Measurements from ENCODE around the gene DCDC2C. TPM values are rescaled to one million over a fixed set of nuclear protein-coding genes. Genes with fewer than 3 reads are reported as not detected.

DCDC2C gene
- total and polyA plus RNA-seq, 4 donors = 0.73 to 1.6 (median 1.1) TPM

GRCh38 chr2:3681625-3682024 is 21.8 kb upstream of the DCDC2C start:
- no peak for DNase-seq (ENCODE audit: low read depth in 4 of 6, low spot score in 6 of 6)
- Histone ChIP-seq H3K4me1 (ENCODE audit: control insufficient read depth, insufficient read depth, low read length) (no peaks in the 10 kb centered on the region), H3K27me3 (ENCODE audit: control insufficient read depth, insufficient read depth, low read length) (no peaks in the 10 kb centered on the region), H3K9me3 (ENCODE audit: control insufficient read depth, insufficient read depth, low read length) (no peaks in the 10 kb centered on the region), H3K27ac (ENCODE audit: low read depth, low read length) (no peak overlapping the region), H3K4me3 (ENCODE audit: low read depth, low read length) (no peak overlapping the region), H3K36me3 (ENCODE audit: control insufficient read depth, insufficient read depth, low read length) (no peaks in the 10 kb centered on the region)
- 94% methylated on average over 3 of the region's 5 CpGs for WGBS (ENCODE audit: insufficient coverage)

GRCh38 chr2:3682811-3683210 is 20.6 kb upstream of the DCDC2C start:
- Histone ChIP-seq H3K4me1 (ENCODE audit: control insufficient read depth, insufficient read depth, low read length) (no peaks in the 10 kb centered on the region), H3K9me3 (ENCODE audit: control insufficient read depth, insufficient read depth, low read length) (no peaks in the 10 kb centered on the region), H3K27ac (ENCODE audit: low read depth, low read length) (no peak overlapping the region), H3K4me3 (ENCODE audit: low read depth, low read length) (no peak overlapping the region), H3K36me3 (ENCODE audit: control insufficient read depth, insufficient read depth, low read length) (no peaks in the 10 kb centered on the region), H3K27me3 (ENCODE audit: control insufficient read depth, insufficient read depth, low read length) (no peaks in the 10 kb centered on the region)
- DNase-seq (ENCODE audit: low read depth in 4 of 6, low spot score in 6 of 6) = no peak
- 75% methylated on average over 2 of the region's 6 CpGs for WGBS (ENCODE audit: insufficient coverage)

- no peak overlapping the region for H3K27ac ChIP-seq (ENCODE audit: low read depth, low read length)
- no peaks in the 10 kb centered on the region for H3K27me3 ChIP-seq (ENCODE audit: control insufficient read depth, insufficient read depth, low read length)
- no CpG with 5 or more reads among the region's 3 CpGs for WGBS (ENCODE audit: insufficient coverage)
- no peak for DNase-seq (ENCODE audit: low read depth in 4 of 6, low spot score in 6 of 6)
- no peak overlapping the region for H3K4me3 ChIP-seq (ENCODE audit: low read depth, low read length)
- no peaks in the 10 kb centered on the region for H3K36me3 ChIP-seq (ENCODE audit: control insufficient read depth, insufficient read depth, low read length)
- H3K4me1 ChIP-seq (ENCODE audit: control insufficient read depth, insufficient read depth, low read length) = no peaks in the 10 kb centered on the region
- H3K9me3 ChIP-seq (ENCODE audit: control insufficient read depth, insufficient read depth, low read length) = no peaks in the 10 kb centered on the region
Measured at GRCh38 chr2:3683748-3684454, 19.5 kb upstream of the DCDC2C start.

GRCh38 chr2:3689998-3690748 is 13.2 kb upstream of the DCDC2C start:
- no peak for DNase-seq (ENCODE audit: low read depth in 4 of 6, low spot score in 6 of 6)
- no peak overlapping the region for H3K27ac ChIP-seq (ENCODE audit: low read depth, low read length)
- H3K27me3 ChIP-seq (ENCODE audit: control insufficient read depth, insufficient read depth, low read length) = no peaks in the 10 kb centered on the region
- H3K4me3 ChIP-seq (ENCODE audit: low read depth, low read length) = no peak overlapping the region
- H3K36me3 ChIP-seq (ENCODE audit: control insufficient read depth, insufficient read depth, low read length) = no peaks in the 10 kb centered on the region
- no peaks in the 10 kb centered on the region for H3K9me3 ChIP-seq (ENCODE audit: control insufficient read depth, insufficient read depth, low read length)
- H3K4me1 ChIP-seq (ENCODE audit: control insufficient read depth, insufficient read depth, low read length) = no peaks in the 10 kb centered on the region

- Histone ChIP-seq H3K4me3 (ENCODE audit: low read depth, low read length) (no peak overlapping the region), H3K36me3 (ENCODE audit: control insufficient read depth, insufficient read depth, low read length) (no peaks in the 10 kb centered on the region), H3K27ac (ENCODE audit: low read depth, low read length) (no peak overlapping the region), H3K9me3 (ENCODE audit: control insufficient read depth, insufficient read depth, low read length) (no peaks in the 10 kb centered on the region), H3K4me1 (ENCODE audit: control insufficient read depth, insufficient read depth, low read length) (no peaks in the 10 kb centered on the region), H3K27me3 (ENCODE audit: control insufficient read depth, insufficient read depth, low read length) (no peaks in the 10 kb centered on the region)
- peak in 3 of 6 donors; percentile 26 to 78 (median 58) for DNase-seq (ENCODE audit: low read depth in 4 of 6, low spot score in 6 of 6)
Measured at GRCh38 chr2:3692375-3692774, 11.0 kb upstream of the DCDC2C start.

GRCh38 chr2:3696545-3696944 is 6.8 kb upstream of the DCDC2C start:
- DNase-seq (ENCODE audit: low read depth in 4 of 6, low spot score in 6 of 6) = no peak
- no peaks in the 10 kb centered on the region for H3K4me1 ChIP-seq (ENCODE audit: control insufficient read depth, insufficient read depth, low read length)
- no peak overlapping the region for H3K27ac ChIP-seq (ENCODE audit: low read depth, low read length)
- no peaks in the 10 kb centered on the region for H3K36me3 ChIP-seq (ENCODE audit: control insufficient read depth, insufficient read depth, low read length)
- H3K4me3 ChIP-seq (ENCODE audit: low read depth, low read length) = no peak overlapping the region
- no peaks in the 10 kb centered on the region for H3K27me3 ChIP-seq (ENCODE audit: control insufficient read depth, insufficient read depth, low read length)
- no peaks in the 10 kb centered on the region for H3K9me3 ChIP-seq (ENCODE audit: control insufficient read depth, insufficient read depth, low read length)
- WGBS (ENCODE audit: insufficient coverage) = no CpG with 5 or more reads among the region's 3 CpGs

GRCh38 chr2:3701071-3701470 is 2.3 kb upstream of the DCDC2C start:
- WGBS (ENCODE audit: insufficient coverage) = 100% methylated on average over 1 of the region's 5 CpGs
- H3K36me3 ChIP-seq (ENCODE audit: control insufficient read depth, insufficient read depth, low read length) = no peaks in the 10 kb centered on the region
- peak in 1 of 6 donors; percentile 59 for DNase-seq (ENCODE audit: low read depth in 4 of 6, low spot score in 6 of 6)
- H3K9me3 ChIP-seq (ENCODE audit: control insufficient read depth, insufficient read depth, low read length) = no peaks in the 10 kb centered on the region
- peaks cover 16% of the 10 kb centered on the region for H3K27me3 ChIP-seq (ENCODE audit: control insufficient read depth, insufficient read depth, low read length)
- H3K27ac ChIP-seq (ENCODE audit: low read depth, low read length) = no peak overlapping the region
- H3K4me3 ChIP-seq (ENCODE audit: low read depth, low read length) = no peak overlapping the region
- H3K4me1 ChIP-seq (ENCODE audit: control insufficient read depth, insufficient read depth, low read length) = peaks cover 9% of the 10 kb centered on the region

- no peaks in the 10 kb centered on the region for H3K36me3 ChIP-seq (ENCODE audit: control insufficient read depth, insufficient read depth, low read length)
- H3K27me3 ChIP-seq (ENCODE audit: control insufficient read depth, insufficient read depth, low read length) = peaks cover 16% of the 10 kb centered on the region
- no peak overlapping the region for H3K4me3 ChIP-seq (ENCODE audit: low read depth, low read length)
- peak in 1 of 6 donors; percentile 7 for DNase-seq (ENCODE audit: low read depth in 4 of 6, low spot score in 6 of 6)
- WGBS (ENCODE audit: insufficient coverage) = 17% methylated on average over 66 of the region's 73 CpGs
- H3K9me3 ChIP-seq (ENCODE audit: control insufficient read depth, insufficient read depth, low read length) = no peaks in the 10 kb centered on the region
- H3K4me1 ChIP-seq (ENCODE audit: control insufficient read depth, insufficient read depth, low read length) = peaks cover 12% of the 10 kb centered on the region
- H3K27ac ChIP-seq (ENCODE audit: low read depth, low read length) = no peak overlapping the region
Measured at GRCh38 chr2:3703757-3704355, 481 bp downstream of the DCDC2C start.

- H3K27ac ChIP-seq (ENCODE audit: low read depth, low read length) = no peak overlapping the region
- H3K27me3 ChIP-seq (ENCODE audit: control insufficient read depth, insufficient read depth, low read length) = peaks cover 16% of the 10 kb centered on the region
Measured at GRCh38 chr2:3704692-3705091, 1.3 kb downstream of the DCDC2C start.

More at GRCh38 chr2:3704692-3705091, 1.3 kb downstream of the DCDC2C start:
- 0% methylated on average over 2 of the region's 6 CpGs for WGBS (ENCODE audit: insufficient coverage)
- DNase-seq (ENCODE audit: low read depth in 4 of 6, low spot score in 6 of 6) = peak in 2 of 6 donors; percentile 41 to 43
- Histone ChIP-seq H3K9me3 (ENCODE audit: control insufficient read depth, insufficient read depth, low read length) (no peaks in the 10 kb centered on the region), H3K4me1 (ENCODE audit: control insufficient read depth, insufficient read depth, low read length) (peaks cover 12% of the 10 kb centered on the region), H3K4me3 (ENCODE audit: low read depth, low read length) (no peak overlapping the region), H3K36me3 (ENCODE audit: control insufficient read depth, insufficient read depth, low read length) (no peaks in the 10 kb centered on the region)

All from spinal cord (tissue), 10 donors.